AG04450 (cell line): ENCODE data around the gene SLC38A9. TPM values are rescaled to one million over a fixed set of nuclear protein-coding genes. Genes with fewer than 3 reads are reported as not detected.

Source experiments
- CTCF ChIA-PET: fragments of 300-600, 350-600 bp; formaldehyde crosslinking; extraction: SDS; loops from one replicate; lab custom pipeline; 2022; ENCODE audit warnings: antibody characterized with exemption, inconsistent platforms; lab: Charles Lee
- POLR2A ChIA-PET: fragments of 350-600 bp; formaldehyde crosslinking; extraction: SDS; loops from one replicate; lab custom pipeline; 2021; ENCODE audit warnings: antibody characterized with exemption, inconsistent platforms; lab: Yijun Ruan, JAX
- DNase-seq: peaks from one replicate; pipeline ENCODE4 v3.0.0-alpha.2; 2011; ENCODE audit warnings: low read depth, low spot score
- H3K27ac ChIP-seq: one replicate; pipeline ENCODE4 v1.5.1; 2012; ENCODE audit warnings: low read depth, low read length, control low read depth
- H3K27me3 ChIP-seq: one replicate; pipeline ENCODE4 v1.6.0; 2012; ENCODE audit warnings: low read length; ENCODE audit not compliant: control insufficient read depth, insufficient read depth
- H3K4me3 ChIP-seq: 2 replicates; pipeline ENCODE4 v1.5.1; 2011; ENCODE audit warnings: mild to moderate bottlenecking, low read depth, low read length, control low read depth
- H3K9me3 ChIP-seq: 2 replicates; pipeline ENCODE4 v1.5.1; 2012; ENCODE audit warnings: low read length; ENCODE audit not compliant: control insufficient read depth, insufficient read depth
- polyA plus RNA-seq: library from polyadenylated mRNA; depleted of rRNA; stranded (reverse); fragments of >200 nt; gene quantifications from 2 replicates; pipeline ENCODE4 v1.2.3, GENCODE V29; 2011
- TF ChIP-seq, protein P1 (sequence below): IDR thresholded peaks from 2 replicates; pipeline ENCODE4 v1.5.1; 2011; ENCODE audit warnings: low read depth, low read length, control low read depth, inconsistent platforms

The SLC38A9 gene
- polyA plus RNA-seq, 1 experiment, result 25.3 TPM

GRCh38 chr5:55750063-55750462, 37.9 kb upstream of the SLC38A9 start:
- CTCF ChIA-PET, result no interaction called here
- Histone ChIP-seq H3K27me3 (peaks cover 3% of the 10 kb centered on the region), H3K4me3 (no peak overlapping the region), H3K9me3 (no peaks in the 10 kb centered on the region), H3K27ac (no peak overlapping the region)
- TF ChIP-seq, protein P1, sequence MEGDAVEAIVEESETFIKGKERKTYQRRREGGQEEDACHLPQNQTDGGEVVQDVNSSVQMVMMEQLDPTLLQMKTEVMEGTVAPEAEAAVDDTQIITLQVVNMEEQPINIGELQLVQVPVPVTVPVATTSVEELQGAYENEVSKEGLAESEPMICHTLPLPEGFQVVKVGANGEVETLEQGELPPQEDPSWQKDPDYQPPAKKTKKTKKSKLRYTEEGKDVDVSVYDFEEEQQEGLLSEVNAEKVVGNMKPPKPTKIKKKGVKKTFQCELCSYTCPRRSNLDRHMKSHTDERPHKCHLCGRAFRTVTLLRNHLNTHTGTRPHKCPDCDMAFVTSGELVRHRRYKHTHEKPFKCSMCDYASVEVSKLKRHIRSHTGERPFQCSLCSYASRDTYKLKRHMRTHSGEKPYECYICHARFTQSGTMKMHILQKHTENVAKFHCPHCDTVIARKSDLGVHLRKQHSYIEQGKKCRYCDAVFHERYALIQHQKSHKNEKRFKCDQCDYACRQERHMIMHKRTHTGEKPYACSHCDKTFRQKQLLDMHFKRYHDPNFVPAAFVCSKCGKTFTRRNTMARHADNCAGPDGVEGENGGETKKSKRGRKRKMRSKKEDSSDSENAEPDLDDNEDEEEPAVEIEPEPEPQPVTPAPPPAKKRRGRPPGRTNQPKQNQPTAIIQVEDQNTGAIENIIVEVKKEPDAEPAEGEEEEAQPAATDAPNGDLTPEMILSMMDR, result no peak
- POLR2A ChIA-PET, result no interaction called here
- DNase-seq, result no peak

DNA sequence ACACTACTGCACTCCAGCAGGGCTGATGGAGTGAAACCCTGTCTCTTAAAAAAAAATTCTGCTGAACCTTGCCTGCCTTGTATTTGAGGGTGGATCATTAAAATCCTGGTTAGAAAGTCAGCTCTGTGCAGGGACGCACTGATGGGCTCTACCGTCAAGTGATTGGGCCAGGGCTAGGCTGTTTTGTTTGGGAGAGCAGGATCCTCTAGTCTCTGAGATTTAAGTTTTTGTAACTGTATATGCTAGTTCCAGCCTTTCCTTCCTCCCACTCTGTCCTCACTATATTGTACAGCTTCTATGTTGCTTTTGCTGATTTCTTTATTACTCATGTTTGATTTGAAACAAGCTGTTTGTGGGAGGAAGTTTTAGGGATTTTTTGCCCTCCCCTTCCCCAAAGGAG, 37.3 kb upstream of the SLC38A9 start:
- ChIA-PET POLR2A (no interaction called here), CTCF (interaction anchor here (0.7 kb wide), 1 partner anchor 230 kb away, joined by 3 read pairs; no protein-coding TSS in a partner anchor)
- Histone ChIP-seq H3K27me3 (no peaks in the 10 kb centered on the region), H3K4me3 (no peak overlapping the region), H3K9me3 (no peaks in the 10 kb centered on the region), H3K27ac (no peak overlapping the region)
- no peak for DNase-seq
- TF ChIP-seq, protein P1, result no peak

- POLR2A ChIA-PET, result no interaction called here
- H3K27ac ChIP-seq, result no peak overlapping the region
- CTCF ChIA-PET, result interaction anchor here (0.6 kb wide), 1 partner anchor 254 kb away, joined by 3 read pairs; no protein-coding TSS in a partner anchor
- TF ChIP-seq, protein P1, result no peak
- no peak for DNase-seq
- no peaks in the 10 kb centered on the region for H3K27me3 ChIP-seq
- no peak overlapping the region for H3K4me3 ChIP-seq
- H3K9me3 ChIP-seq, result no peaks in the 10 kb centered on the region
These were observed 35.7 kb upstream of the SLC38A9 start for GRCh38 chr5:55747778-55748318.

- CTCF ChIA-PET, result no interaction called here
- POLR2A ChIA-PET, result no interaction called here
- no peak for DNase-seq
- Histone ChIP-seq H3K27me3 (no peaks in the 10 kb centered on the region), H3K4me3 (no peak overlapping the region), H3K9me3 (peaks cover 4% of the 10 kb centered on the region; the same call in 1 of the 2 replicates), H3K27ac (no peak overlapping the region)
- TF ChIP-seq, protein P1, result no peak
These were observed 30.7 kb upstream of the SLC38A9 start for GRCh38 chr5:55742778-55743177.

GRCh38 chr5:55737793-55738192, 25.7 kb upstream of the SLC38A9 start, which contains the start of gene DDX4:
TSS of gene DDX4 (plus strand) at chr5:55738061. CDS start at chr5:55738964, 903 bp downstream.
- POLR2A ChIA-PET, result no interaction called here

More at GRCh38 chr5:55737793-55738192, 25.7 kb upstream of the SLC38A9 start, which contains the start of gene DDX4:
- CTCF ChIA-PET, result no interaction called here
- H3K27me3 ChIP-seq, result no peaks in the 10 kb centered on the region
- no peak for DNase-seq
- TF ChIP-seq, protein P1, result no peak
- no peak within 1 kb of the TSS for H3K4me3 ChIP-seq
- no peak within 1 kb of the TSS for H3K27ac ChIP-seq
- peaks cover 7% of the 10 kb centered on the region; the same call in 1 of the 2 replicates for H3K9me3 ChIP-seq
